Ishikawa (cell line): ENCODE results near the gene CADM1.

ENCODE experiments used
- CEBPB ChIP-seq: IDR thresholded peaks from 2 replicates; pipeline ENCODE4 v1.6.1; 2012
- CREB1 ChIP-seq: IDR thresholded peaks from 2 replicates; pipeline ENCODE4 v1.6.1; 2012; ENCODE audit warnings: low read depth
- EGR1 ChIP-seq: IDR thresholded peaks from 2 replicates; pipeline ENCODE4 v1.6.1; 2012
- EP300 ChIP-seq: IDR thresholded peaks from 2 replicates; pipeline ENCODE4 v1.6.1; 2012; ENCODE audit warnings: borderline replicate concordance
- FOXM1 ChIP-seq: IDR thresholded peaks from 2 replicates; pipeline ENCODE4 v1.6.1; 2012; ENCODE audit warnings: low read depth, borderline replicate concordance
- MAX ChIP-seq: IDR thresholded peaks from 2 replicates; pipeline ENCODE4 v1.6.1; 2012
- NFIC ChIP-seq: IDR thresholded peaks from 2 replicates; pipeline ENCODE4 v1.6.1; 2012
- RAD21 ChIP-seq: IDR thresholded peaks from 2 replicates; pipeline ENCODE4 v1.6.1; 2012; ENCODE audit warnings: low read depth
- REST ChIP-seq: IDR thresholded peaks from 2 replicates; pipeline ENCODE4 v1.6.1; 2012; ENCODE audit warnings: low read depth, mild to moderate bottlenecking
- TAF1 ChIP-seq: IDR thresholded peaks from 2 replicates; pipeline ENCODE4 v1.6.1; 2012; ENCODE audit warnings: low read depth, mild to moderate bottlenecking
- TCF12 ChIP-seq: IDR thresholded peaks from 2 replicates; pipeline ENCODE4 v1.6.1; 2012; ENCODE audit warnings: low read depth
- TEAD4 ChIP-seq: IDR thresholded peaks from 2 replicates; pipeline ENCODE4 v1.6.1; 2012
- USF1 ChIP-seq: IDR thresholded peaks from 2 replicates; pipeline ENCODE4 v1.6.1; 2012
- YY1 ChIP-seq: IDR thresholded peaks from 2 replicates; pipeline ENCODE4 v1.6.1; 2012; ENCODE audit warnings: low read depth
- ZBTB7A ChIP-seq: IDR thresholded peaks from 2 replicates; pipeline ENCODE4 v1.6.1; 2012; ENCODE audit warnings: low read depth

CADM1 gene

GRCh38 chr11:115317277-115318185, 186.7 kb downstream of the CADM1 start:
- TF ChIP-seq NFIC = no peak
- no peak for TF ChIP-seq RAD21
- TF ChIP-seq REST = no peak
- no peak for TF ChIP-seq MAX
- TF ChIP-seq TAF1 = no peak
- no peak for TF ChIP-seq ZBTB7A
- no peak for TF ChIP-seq YY1
- TF ChIP-seq TCF12 = no peak
- no peak for TF ChIP-seq USF1
- no peak for TF ChIP-seq CREB1
- no peak for TF ChIP-seq EP300
- no peak for TF ChIP-seq CEBPB
- TF ChIP-seq FOXM1 = no peak
- no peak for TF ChIP-seq TEAD4
- TF ChIP-seq EGR1 = no peak

- TF ChIP-seq TCF12 (no peak), MAX (no peak), ZBTB7A (no peak)
These were observed 187.5 kb downstream of the CADM1 start for GRCh38 chr11:115316696-115317095.

- TF ChIP-seq FOXM1 = no peak
- no peak for TF ChIP-seq CEBPB
- no peak for TF ChIP-seq TEAD4
- TF ChIP-seq EP300 = no peak
These were observed 189.8 kb downstream of the CADM1 start for GRCh38 chr11:115314330-115314920.

- TF ChIP-seq YY1 (no peak), EGR1 (no peak), USF1 (no peak), FOXM1 (no peak), TEAD4 (no peak), TAF1 (no peak), CEBPB (no peak), MAX (no peak), NFIC (no peak)
These were observed 190.9 kb downstream of the CADM1 start for GRCh38 chr11:115313224-115313838.

GRCh38 chr11:115311949-115312348, 192.3 kb downstream of the CADM1 start:
- TF ChIP-seq TEAD4 (no peak), ZBTB7A (no peak), CREB1 (no peak), MAX (no peak), TAF1 (no peak), TCF12 (no peak), NFIC (no peak), RAD21 (no peak), USF1 (no peak)

GRCh38 chr11:115306689-115307088, 197.5 kb downstream of the CADM1 start:
- TF ChIP-seq REST (no peak), NFIC (no peak), EP300 (no peak), CEBPB (no peak), EGR1 (no peak), USF1 (no peak)
